Endodermal cell (in vitro differentiated cells): Measurements from ENCODE around the gene NUDCD3. TPM values are rescaled to one million over a fixed set of nuclear protein-coding genes. Genes with fewer than 3 reads are reported as not detected.

Experiments
- DNase-seq: peaks from one replicate; pipeline ENCODE4 v3.0.0-alpha.2; 2017
- H3K27ac ChIP-seq: 2 replicates; pipeline ENCODE4 v1.5.1; 2013; ENCODE audit warnings: mild to moderate bottlenecking, low read depth, low read length, moderate library complexity
- H3K27me3 ChIP-seq: 2 replicates; pipeline ENCODE4 v1.6.1; 2013; ENCODE audit warnings: mild to moderate bottlenecking, low read length, moderate library complexity; ENCODE audit not compliant: insufficient read depth, control insufficient read depth, poor library complexity, severe bottlenecking
- H3K36me3 ChIP-seq: 2 replicates; pipeline ENCODE4 v1.7.0; 2013; ENCODE audit warnings: mild to moderate bottlenecking, low read length, moderate library complexity; ENCODE audit not compliant: control insufficient read depth, insufficient read depth
- H3K4me1 ChIP-seq: one replicate; pipeline ENCODE4 v1.7.0; 2013; ENCODE audit warnings: low read length; ENCODE audit not compliant: control insufficient read depth, insufficient read depth
- H3K4me3 ChIP-seq: 2 replicates; pipeline ENCODE4 v1.5.1; 2013; ENCODE audit warnings: mild to moderate bottlenecking, low read length, moderate library complexity
- H3K9ac ChIP-seq: 2 replicates; pipeline ENCODE4 v1.6.1; 2013; ENCODE audit warnings: mild to moderate bottlenecking, low read length, moderate library complexity; ENCODE audit not compliant: poor library complexity, severe bottlenecking; ENCODE audit errors: extremely low read depth
- H3K9me3 ChIP-seq: 2 replicates; pipeline ENCODE4 v1.6.1; 2013; ENCODE audit warnings: mild to moderate bottlenecking, low read length, moderate library complexity; ENCODE audit not compliant: control insufficient read depth
- H3K27ac Mint-ChIP-seq: 2 replicates; pipeline ENCODE4 v1.8.0; 2020; ENCODE audit warnings: mixed read lengths
- H3K27me3 Mint-ChIP-seq: 2 replicates; pipeline ENCODE4 v1.8.0; 2021; ENCODE audit warnings: mild to moderate bottlenecking, mixed read lengths; ENCODE audit not compliant: insufficient read depth
- H3K36me3 Mint-ChIP-seq: 2 replicates; pipeline ENCODE4 v1.8.0; 2020; ENCODE audit warnings: low read depth, mixed read lengths
- H3K4me1 Mint-ChIP-seq: 2 replicates; pipeline ENCODE4 v1.8.0; 2020; ENCODE audit warnings: mixed read lengths
- H3K4me3 Mint-ChIP-seq: 2 replicates; pipeline ENCODE4 v1.8.0; 2020; ENCODE audit warnings: mild to moderate bottlenecking, moderate library complexity, mixed read lengths
- H3K9me3 Mint-ChIP-seq: 2 replicates; pipeline ENCODE4 v1.8.0; 2020; ENCODE audit warnings: mild to moderate bottlenecking, mixed read lengths
- WGBS, 2 experiments: methylation state at CpG; one replicate each; pipeline versions ENCODE4 v1.1.5 to v1.1.7; 2013; ENCODE audit warnings: missing lambda C conversion rate in 2 of 2, mixed read lengths in 1 of 2; ENCODE audit not compliant: insufficient coverage in 1 of 2, insufficient read length in 1 of 2; 5-methylcytosine and 5-hydroxymethylcytosine counted together
- total RNA-seq, 2 donors: library from RNA; stranded (reverse); fragmentation: NEBNext Ultra II Directional in 1 of 2; extraction: Animal tissue kit (Norgen Biotek cat#: 25700) in 1 of 2; gene quantifications; 2 replicates in 1 of 2; 3 replicates in 1 of 2; pipeline ENCODE4 v1.2.1, GENCODE V29; 2021
- TF ChIP-seq, protein P1 (sequence below): fragments of 200-600 bp; sonication (generic); conservative IDR thresholded peaks from 2 replicates; pipeline ENCODE4 v1.5.0; 2021; ENCODE audit warnings: antibody characterized with exemption, mild to moderate bottlenecking

NUDCD3 gene
- total RNA-seq, 2 donors from 2014 or later = 80.8 to 116 TPM

- H3K27ac ChIP-seq = no peak overlapping the region
- H3K27me3 ChIP-seq = peaks cover 11% of the 10 kb centered on the region
- H3K4me3 Mint-ChIP-seq = no peak overlapping the region
- H3K4me3 ChIP-seq = no peak overlapping the region
- no peaks in the 10 kb centered on the region for H3K36me3 Mint-ChIP-seq
- H3K9me3 Mint-ChIP-seq = no peaks in the 10 kb centered on the region
- H3K9me3 ChIP-seq = no peaks in the 10 kb centered on the region
- WGBS, 2 experiments = 79 to 84% methylated on average over 5 of the region's 5 CpGs
- TF ChIP-seq, protein P1, sequence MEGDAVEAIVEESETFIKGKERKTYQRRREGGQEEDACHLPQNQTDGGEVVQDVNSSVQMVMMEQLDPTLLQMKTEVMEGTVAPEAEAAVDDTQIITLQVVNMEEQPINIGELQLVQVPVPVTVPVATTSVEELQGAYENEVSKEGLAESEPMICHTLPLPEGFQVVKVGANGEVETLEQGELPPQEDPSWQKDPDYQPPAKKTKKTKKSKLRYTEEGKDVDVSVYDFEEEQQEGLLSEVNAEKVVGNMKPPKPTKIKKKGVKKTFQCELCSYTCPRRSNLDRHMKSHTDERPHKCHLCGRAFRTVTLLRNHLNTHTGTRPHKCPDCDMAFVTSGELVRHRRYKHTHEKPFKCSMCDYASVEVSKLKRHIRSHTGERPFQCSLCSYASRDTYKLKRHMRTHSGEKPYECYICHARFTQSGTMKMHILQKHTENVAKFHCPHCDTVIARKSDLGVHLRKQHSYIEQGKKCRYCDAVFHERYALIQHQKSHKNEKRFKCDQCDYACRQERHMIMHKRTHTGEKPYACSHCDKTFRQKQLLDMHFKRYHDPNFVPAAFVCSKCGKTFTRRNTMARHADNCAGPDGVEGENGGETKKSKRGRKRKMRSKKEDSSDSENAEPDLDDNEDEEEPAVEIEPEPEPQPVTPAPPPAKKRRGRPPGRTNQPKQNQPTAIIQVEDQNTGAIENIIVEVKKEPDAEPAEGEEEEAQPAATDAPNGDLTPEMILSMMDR = no peak
- H3K36me3 ChIP-seq = no peaks in the 10 kb centered on the region
- no peak overlapping the region for H3K27ac Mint-ChIP-seq
- peaks cover 17% of the 10 kb centered on the region for H3K27me3 Mint-ChIP-seq
- H3K9ac ChIP-seq = no peak overlapping the region
- no peaks in the 10 kb centered on the region for H3K4me1 ChIP-seq
- DNase-seq = peak; percentile 43
- no peaks in the 10 kb centered on the region for H3K4me1 Mint-ChIP-seq
Observed at GRCh38 chr7:44372560-44373417, 117.7 kb downstream of the NUDCD3 start.

DNA sequence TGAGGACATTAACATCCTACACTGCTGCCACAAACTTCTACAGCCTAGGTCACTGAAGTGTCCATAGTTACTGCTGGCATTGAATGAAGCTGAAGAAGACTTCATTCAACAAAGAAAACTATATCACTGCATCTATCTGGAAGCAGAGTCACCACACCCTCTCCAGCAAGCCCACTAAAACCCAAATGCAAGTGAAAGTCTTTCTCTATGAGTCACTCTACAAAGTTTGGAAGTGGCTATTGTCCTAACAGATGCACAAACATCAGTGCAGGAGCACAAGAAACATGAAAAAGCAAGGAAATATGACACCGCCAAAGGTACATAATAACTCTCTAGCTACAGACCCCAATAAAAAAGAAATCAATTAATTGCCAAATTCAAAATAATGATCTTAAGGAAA lies 121.6 kb downstream of the NUDCD3 start:
- Mint-ChIP-seq H3K4me1 (no peaks in the 10 kb centered on the region), H3K27ac (no peak overlapping the region), H3K27me3 (peaks cover 4% of the 10 kb centered on the region), H3K9me3 (no peaks in the 10 kb centered on the region), H3K36me3 (no peaks in the 10 kb centered on the region), H3K4me3 (no peak overlapping the region)
- H3K4me1 ChIP-seq = no peaks in the 10 kb centered on the region
- TF ChIP-seq, protein P1 = no peak
- no peak overlapping the region for H3K9ac ChIP-seq
- no peak for DNase-seq
- no peaks in the 10 kb centered on the region for H3K9me3 ChIP-seq
- H3K36me3 ChIP-seq = no peaks in the 10 kb centered on the region
- H3K27me3 ChIP-seq = peaks cover 11% of the 10 kb centered on the region
- no peak overlapping the region for H3K27ac ChIP-seq
- no peak overlapping the region for H3K4me3 ChIP-seq
- WGBS, 2 experiments = 81% methylated on average over 1 of the region's 1 CpG; no CpG with 5 or more reads in 1 of the 2 experiments

- Histone ChIP-seq H3K9ac (no peak overlapping the region), H3K36me3 (no peaks in the 10 kb centered on the region), H3K4me1 (no peaks in the 10 kb centered on the region), H3K9me3 (no peaks in the 10 kb centered on the region), H3K27me3 (peaks cover 11% of the 10 kb centered on the region), H3K27ac (no peak overlapping the region), H3K4me3 (no peak overlapping the region)
- H3K9me3 Mint-ChIP-seq = no peaks in the 10 kb centered on the region
- no peak overlapping the region for H3K4me3 Mint-ChIP-seq
- H3K36me3 Mint-ChIP-seq = no peaks in the 10 kb centered on the region
- no peaks in the 10 kb centered on the region for H3K4me1 Mint-ChIP-seq
- no peak overlapping the region for H3K27ac Mint-ChIP-seq
- DNase-seq = no peak
- TF ChIP-seq, protein P1 = no peak
- H3K27me3 Mint-ChIP-seq = peaks cover 4% of the 10 kb centered on the region
Observed at GRCh38 chr7:44368455-44368854, 122.0 kb downstream of the NUDCD3 start.
